ENCODE measurements around the gene SETX.

SETX gene

DNA sequence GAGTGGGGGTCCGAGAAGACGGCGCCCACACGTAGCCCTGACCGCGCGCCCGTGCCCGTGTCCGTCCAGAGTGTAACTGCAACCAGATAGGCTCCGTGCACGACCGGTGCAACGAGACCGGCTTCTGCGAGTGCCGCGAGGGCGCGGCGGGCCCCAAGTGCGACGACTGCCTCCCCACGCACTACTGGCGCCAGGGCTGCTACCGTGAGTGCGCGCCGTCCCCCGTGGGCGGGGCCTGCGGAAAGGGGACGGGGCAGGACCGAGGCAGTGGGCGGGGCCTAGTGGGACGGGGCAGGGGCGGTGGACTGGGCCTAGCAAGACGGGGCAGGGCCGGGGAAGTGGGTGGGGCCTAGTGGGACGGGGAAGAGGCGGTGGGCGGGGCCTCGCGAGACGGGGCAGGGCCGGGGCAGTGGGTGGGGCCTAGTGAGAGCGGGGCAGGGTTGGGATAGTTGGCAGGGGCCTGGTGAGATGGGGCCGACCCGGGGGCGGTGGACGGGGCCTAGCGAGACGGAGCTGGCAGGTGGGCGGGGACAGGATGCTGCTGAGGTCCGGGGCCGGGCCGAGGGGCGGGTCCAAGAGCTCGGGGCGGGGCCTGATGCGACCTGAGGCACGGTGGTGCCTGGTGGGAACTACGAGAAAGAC is 113.8 kb downstream of the SETX start:
- peak; percentile 93 for DNase-seq (ENCODE audit: low read depth)

DNA sequence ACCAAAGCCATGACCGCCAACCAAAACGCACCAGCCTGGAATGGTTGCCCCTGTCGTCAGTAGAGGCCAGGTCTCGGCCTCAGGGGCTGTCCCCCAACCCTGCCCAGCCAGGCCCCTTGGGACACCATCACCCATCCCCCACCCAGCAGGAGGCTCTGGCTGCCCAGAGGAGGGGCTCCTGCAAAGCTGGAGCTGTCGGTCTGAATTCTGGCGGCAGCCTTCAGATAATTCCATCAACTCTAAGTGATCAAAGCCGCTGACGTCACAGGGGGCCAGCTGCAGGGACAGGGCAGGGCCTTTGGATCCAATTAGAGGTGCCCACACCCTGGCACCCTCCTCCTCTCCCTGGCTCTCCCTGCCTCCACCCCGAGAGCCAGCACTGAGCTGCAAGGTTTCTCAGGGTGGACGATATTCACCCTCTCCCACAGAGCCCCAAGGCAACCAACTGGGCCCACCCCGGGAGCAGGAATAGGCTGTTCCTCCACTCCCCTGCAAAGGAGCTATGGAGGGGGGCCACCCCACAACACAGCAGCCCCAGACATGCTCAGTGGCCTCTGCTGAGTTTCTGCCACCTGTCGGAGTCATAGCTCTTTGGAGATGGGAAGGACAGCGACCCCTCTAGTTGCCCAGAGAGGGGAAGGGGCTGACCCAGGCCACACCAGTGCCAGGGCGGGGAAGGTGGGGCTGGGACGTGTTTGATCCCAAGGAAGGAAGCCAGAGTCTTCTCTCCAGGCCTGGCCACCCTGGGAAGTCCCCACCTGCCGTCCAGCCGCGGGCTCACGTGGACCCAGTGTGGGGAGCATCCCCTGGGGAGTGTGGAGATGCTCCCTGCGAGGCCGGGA is 114.6 kb downstream of the SETX start:
- DNase-seq (ENCODE audit: low read depth): no peak

DNA sequence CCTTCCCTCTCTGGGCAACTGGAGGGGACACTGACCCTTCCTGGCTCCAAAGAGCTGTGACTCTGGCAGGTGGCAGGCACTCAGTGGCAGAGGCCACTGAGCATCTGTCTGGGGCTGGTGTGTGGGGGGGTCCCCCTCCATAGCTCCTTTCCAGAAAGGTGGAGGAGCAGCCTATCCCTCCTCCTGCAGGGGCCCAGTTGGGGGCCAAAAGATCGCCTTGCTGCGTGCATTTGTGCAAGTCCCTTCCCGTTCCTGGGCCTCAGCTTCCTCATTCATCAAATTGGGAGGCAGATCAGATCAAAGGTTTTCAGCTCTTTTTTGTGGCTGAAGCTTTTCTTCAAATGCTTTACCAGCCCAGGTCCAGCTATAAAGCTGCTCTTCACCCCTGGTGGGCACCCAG is 115.3 kb downstream of the SETX start:
- no peak for DNase-seq (ENCODE audit: low read depth)

DNA sequence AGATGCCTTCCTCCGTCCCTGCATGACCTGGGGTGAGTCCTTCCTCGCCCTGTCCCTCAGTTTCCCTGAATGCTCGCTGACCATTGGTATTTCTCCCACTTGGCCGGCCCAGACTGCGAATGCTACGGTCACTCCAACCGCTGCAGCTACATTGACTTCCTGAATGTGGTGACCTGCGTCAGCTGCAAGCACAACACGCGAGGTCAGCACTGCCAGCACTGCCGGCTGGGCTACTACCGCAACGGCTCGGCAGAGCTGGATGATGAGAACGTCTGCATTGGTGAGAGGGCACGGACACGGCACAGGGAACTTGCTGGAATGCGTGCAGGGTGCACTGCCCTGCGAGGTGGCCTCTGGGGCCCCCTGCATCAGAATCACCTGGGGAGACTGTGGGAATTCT is 115.8 kb downstream of the SETX start:
- DNase-seq (ENCODE audit: low read depth): no peak

DNA sequence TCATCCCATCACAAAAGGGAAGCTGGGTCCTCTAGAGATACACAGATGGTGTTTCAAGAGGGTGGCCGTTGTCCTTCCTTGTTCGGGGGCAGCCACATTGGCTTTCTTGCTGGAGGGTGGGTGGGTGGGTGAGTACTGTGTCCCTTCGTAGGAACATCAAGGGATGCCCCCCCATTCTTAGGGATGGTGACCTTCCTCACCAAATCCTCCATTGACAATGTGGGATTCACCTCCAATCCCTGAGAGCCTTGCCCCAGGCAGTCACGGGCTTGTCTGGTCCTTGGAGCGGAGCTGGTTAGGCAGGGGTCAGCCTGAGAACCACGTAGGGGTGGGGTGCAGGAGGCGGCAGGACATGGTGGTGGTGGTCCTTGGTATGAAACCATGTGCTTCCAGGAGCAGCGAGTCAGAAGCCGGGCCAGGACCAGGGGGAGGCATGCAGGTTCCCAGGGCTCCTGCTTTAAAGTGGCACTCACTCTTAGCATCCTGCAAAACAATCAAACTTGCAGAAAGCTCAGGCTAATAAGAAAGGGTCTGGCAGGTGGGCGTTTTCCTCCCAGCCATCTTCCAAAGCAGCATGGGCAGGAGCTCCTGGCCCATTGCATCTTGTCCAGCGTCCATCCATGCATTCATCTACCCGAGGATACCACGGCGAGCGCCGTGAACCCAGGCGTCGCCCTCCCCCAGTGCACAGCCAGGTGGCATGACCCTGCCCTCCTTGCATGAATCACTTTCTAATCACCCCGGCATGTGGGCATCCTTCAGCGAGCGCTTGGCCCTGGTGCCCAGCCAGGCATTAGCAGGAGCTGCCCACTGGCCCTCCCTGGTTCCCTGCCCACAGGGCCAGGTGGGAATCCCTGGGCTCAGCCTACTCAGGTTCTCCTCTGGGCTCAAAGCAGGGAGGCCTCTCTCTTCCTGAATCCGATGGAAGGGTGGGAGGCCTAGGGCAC is 116.5 kb downstream of the SETX start:
- DNase-seq (ENCODE audit: low read depth): no peak

DNA sequence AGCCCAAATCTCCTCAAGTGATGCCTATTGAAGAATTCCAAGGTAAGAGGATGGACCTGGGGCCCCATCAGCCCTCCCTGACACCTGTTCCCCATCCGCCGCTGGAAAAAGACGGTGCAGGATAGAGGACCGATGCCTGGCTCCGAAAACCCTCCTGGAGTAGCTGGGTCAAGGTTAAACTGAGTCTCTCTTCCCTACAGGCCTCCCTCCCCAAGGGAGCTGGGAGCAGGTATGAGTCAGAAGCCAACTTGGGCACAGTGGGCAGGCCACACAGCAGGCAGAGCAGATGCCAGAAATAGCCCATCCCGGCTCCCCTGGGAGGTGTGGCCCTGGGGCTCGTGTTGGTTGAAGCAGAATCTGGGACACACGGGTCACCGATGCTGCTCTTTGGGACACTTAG is 117.3 kb downstream of the SETX start:
- no peak for DNase-seq (ENCODE audit: low read depth)

DNA sequence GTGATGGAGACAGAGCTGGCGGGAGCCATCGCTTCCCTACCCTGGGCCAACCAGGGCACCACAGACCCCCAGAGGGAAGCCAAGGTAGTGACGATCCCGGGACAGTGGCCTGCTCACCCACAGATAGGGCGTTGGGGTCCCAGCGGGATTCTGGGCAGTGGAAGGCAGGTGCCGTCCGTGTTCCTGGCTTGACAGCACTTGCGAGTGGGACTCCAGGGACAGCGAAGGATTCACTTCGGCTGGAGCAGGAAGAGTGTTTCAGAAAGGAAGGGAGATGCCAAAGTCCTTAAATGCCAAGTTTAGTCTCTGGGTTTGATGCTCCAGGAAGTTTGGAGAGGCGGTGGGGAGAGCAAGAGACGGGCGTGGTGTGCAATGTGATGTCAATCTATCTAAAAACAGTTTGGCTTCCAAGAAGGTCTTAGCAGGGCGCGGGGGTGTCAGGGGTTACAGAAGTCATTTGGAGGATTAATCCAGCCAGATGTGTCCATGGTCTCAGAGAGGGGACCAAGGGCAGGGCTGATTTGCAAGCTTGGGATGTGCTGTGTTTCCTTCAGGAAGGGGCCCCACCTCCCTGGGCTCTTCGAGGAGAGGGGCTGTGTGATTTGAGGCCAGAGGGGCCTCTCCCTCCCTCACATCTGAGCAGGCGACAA is 118.0 kb downstream of the SETX start:
- no peak for DNase-seq (ENCODE audit: low read depth)

DNA sequence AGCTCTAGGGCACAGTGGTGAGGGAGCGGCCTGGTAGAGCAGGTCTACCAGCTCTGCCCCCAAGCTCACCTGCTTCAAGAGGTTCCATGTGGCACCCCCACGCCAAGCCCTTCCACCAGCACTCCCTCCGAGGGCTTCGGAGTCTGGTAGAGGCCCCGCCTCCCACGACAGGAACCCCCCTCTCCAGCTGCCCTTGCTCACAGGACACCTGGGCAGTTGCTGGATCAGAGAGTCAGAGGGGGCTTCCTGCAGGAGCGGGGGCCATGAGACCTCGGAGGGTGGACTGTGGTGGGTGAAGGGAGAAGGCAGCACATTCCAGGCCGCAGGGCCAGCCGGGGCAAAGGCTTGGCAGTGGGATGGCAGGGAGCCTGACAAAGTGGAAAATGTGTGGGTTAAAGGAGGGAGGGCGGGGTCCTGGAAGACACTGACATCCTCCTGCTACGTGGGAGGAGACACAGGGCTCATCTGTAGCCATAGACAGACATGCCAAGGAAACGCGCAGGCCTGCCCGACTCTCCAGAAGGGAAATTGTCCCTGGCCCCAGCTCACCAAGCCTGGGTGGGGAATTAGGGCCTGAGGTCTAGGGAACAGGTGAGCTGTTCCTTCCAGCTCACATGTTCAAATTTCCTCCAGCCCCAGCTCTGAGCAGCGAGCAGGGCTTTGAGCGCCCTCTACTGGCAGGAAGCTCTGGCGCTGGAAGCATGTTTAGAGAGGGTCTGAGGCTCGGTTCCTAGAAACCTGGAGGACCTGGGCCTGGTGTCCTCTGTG is 118.7 kb downstream of the SETX start:
- peak; percentile 71 for DNase-seq (ENCODE audit: low read depth)

DNA sequence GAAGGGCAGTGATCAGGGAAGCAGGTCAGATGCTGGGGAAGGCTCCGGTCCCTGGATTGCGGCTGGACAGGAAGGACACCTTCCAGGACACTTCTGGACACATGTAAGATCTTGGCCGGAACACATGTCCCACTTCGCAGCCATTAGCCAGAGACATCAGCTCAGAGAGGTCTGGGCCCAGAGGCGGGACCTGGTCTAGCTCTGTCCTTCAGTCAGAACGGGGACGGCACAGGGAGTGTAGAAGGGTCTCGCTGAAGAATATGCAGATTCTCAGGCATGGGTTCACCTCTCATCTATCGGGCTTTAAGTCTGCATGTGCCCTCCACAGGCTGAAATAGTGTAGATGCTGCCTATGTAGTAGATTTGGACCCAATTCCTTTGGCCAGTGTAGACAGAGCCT is 119.7 kb downstream of the SETX start:
- no peak for DNase-seq (ENCODE audit: low read depth)

DNA sequence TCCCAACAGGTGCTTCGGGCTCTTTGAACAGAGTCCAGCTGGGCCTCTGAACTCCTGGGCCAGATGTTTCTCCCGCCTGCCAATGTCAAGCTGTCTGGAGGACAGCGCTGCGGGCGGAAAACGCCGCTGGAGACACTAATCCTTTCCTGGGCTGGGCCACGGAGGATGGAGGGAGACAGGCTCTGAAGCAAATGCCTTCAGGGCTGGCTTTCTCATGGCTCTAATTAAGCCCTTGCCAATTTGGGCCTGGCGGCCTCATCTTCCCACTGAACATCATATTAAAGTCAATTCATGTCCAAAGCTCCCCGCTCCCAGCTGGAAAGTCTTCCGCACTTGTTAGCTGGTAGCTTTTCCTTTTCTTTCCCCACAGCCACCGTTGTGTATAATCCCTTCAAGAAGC is 120.3 kb downstream of the SETX start:
- DNase-seq (ENCODE audit: low read depth): no peak

DNA sequence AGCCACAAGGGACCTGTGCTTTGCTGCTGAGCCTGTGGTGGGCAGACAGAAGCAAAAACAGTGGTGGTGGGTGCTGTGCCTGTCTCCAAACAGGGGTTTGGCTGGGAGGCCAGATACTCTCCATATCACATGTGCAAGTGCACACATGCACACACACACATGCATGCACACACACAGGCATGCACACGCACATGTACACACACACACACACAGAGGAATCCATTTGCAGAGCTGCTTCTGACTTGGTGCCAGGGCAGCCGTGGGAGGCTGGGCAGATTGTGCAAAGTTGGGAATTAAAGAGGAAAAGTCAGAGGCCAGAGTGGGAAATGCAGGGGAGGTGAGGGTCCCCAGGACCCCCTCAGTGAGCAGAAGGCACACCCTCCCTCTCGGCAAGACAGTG is 121.6 kb downstream of the SETX start:
- DNase-seq (ENCODE audit: low read depth): no peak

DNA sequence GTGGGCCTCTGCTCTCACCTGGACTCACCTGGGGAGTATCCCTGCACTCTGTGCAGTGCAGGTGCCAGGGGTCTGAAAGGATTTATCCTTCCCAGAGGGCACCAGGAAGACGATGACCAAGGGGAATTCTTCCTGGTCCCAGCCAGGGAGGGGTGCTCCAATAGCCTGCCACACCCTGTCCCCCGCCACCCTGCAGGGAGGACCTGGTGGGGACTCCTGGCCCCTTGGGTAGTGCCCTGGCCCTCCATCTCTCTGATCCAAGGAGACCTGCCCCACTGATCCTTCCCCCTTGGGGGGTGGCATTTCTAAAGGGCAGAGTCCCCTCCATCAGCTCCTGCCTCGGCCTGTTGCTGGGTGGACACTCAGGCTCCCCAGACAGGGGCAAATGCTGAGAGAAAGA is 122.3 kb downstream of the SETX start:
- DNase-seq (ENCODE audit: low read depth): no peak

DNA sequence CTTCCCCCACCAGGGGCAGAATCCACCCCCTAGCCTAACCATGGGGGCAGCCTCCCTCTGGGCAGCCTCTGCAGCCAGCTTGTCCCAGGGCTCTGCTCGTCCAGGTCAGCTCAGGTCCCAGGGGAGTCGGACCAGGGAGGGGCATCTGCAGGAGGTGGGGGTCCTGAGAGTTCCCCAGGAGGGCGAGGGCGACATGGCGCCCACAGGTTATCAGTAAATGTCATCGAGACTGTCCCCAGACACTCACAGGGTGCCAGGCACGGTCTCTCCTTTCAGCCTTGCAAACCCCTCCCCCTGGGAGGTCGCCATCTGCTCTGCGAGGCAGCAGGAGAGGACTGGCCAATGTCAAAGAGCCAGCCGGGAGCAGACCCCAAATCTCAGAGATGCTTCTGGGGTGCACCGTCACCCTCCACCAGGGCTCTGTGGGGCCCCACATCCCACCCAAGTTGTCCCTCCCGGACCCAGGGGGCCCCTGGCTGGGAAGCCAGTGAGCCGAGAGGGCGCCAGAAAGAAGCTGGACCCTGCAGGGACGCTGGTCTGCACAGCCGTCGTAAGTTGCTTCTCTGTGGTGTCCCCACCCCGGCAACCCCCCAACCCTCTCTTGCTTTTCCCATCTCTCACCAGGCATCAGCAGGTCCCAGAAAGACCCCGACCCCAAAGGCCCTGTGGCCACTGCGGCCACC is 123.6 kb downstream of the SETX start:
- no peak for DNase-seq (ENCODE audit: low read depth)

DNA sequence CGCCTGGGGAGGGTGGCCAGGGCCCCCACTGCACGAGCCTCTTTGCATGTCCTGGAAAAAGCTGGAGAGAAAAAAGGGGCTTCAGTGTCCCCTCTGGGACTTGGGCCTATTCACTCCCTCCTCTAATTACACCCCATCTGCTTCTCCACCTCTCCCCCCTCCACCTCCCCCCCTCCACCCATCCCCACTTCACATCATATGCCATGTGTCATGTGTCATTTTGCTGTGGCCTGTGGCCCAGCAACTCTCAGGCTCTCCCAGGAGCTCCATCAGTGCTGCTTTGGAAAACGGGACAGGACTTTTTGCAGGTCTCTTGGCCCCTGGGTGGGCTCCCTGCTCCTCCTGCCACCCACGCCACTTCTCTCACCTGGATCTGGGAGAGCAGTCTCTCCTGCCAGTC is 124.2 kb downstream of the SETX start:
- DNase-seq (ENCODE audit: low read depth): no peak

DNA sequence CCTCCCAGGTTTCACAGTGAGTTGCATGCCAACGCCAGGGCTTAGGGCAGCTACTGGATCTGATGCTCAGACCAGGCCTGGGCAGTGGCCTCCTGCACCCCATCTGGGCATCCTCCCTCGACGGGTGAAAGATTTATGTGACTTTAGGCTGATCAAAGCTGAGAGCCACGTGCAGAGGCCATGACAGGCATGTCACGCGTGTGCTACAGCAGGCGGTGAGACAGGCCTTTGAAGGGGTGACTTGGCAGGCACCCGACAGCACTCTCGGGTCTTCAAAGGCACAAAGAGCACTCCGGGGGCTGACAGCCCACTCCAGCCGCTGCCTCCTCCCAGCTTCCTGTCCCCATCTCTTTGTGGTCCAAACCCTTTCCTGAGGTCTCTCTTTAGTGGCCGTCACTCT is 126.7 kb downstream of the SETX start:
- DNase-seq (ENCODE audit: low read depth): no peak

DNA sequence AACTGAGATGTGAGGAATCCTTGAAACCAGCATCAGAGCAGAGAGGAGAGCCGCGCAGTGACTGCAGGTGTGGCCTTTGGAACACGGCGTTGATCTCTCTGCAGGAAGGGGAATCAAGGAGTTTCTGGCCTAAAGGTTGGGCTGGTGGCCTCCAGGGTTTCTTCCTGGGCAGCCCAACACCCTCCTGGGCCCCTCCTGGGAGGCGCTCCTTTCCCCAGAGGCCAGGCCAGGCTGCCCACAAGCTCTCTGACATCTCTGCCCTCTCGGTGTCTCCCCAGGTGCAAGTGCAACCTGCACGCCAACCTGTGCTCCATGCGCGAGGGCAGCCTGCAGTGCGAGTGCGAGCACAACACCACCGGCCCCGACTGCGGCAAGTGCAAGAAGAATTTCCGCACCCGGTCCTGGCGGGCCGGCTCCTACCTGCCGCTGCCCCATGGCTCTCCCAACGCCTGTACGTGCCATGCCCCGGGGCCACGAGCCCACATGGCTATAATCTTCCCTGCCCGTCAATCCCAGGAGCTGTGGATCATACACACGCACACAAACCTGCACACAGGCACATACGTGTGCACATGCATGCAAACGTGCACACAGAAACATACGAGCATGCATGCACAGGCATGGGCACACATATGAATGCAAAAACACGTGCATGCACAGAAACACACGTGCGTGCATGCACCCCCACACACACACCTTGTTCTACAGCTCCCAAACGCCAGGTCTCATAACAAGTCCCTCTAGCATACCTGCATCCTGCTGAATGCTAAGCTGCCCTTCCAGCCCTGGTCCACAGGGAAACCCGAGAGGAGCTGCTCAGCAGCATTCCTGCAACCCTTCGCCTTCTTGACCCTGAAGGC is 128.0 kb downstream of the SETX start:
- DNase-seq (ENCODE audit: low read depth): no peak

DNA sequence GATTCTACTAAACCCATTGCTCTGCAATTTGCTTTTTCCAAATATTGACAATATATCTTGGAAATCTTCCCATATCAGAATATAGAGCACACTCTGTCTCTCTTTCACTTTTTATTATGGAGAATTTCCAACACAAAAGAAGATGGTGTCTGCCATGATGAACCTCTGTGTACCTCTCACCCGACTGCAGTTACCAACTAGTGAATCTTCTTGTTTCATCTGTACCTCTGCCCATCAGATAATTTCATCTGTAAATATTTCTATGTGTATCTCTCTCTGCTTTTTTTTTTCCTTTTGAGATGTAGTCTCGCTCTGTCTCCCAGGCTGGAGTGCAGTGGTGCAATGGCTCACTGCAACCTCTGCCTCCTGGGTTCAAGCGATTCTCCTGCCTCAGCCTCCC is 130.1 kb downstream of the SETX start:
- no peak for DNase-seq (ENCODE audit: low read depth)

DNA sequence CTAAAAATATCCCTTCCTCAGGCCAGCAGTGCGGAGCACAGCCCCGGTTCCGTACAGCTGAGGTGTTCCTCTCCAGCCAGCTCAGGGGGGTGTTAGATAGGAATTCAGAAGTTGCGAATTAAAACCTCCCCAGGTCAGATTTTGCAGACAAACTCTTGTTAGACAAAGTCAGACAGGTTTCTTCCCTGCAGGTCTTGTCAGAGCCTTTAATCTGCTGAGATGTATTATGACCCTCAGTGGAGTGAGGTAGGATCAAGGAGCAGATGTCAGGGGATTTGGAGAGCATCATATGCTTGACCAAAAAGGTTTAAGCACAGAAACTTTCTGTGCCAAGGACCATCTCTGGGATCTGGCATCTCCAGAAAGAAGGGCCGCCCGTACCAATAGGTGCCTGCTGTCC is 132.8 kb downstream of the SETX start:
- no peak for DNase-seq (ENCODE audit: low read depth)

DNA sequence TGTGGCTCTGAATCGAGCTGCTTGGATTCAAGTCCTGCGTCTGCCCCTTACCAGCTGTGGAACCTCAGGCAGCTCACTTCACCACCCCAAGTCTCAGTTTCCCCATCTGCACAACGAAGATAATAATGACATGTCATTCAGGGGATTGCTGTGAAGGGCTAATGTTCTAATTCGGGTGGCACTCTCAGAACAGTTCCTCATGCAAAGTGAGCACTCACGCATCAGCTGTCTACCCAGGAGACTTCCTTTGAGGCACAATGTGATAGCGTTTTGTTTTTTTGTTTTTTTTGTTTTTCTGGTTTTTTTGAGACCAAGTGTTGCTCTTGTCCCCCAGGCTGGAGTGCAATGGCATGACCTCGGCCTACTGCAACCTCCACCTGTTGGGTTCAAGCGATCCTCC is 136.6 kb downstream of the SETX start:
- DNase-seq (ENCODE audit: low read depth): no peak

Measured in activated T-cell treated with anti-CD3 and anti-CD28 coated beads for 24 hours (primary cell).